Uterus (tissue), 2 donors: ENCODE measurements around the gene EPHA6.

ENCODE experiments used
- CTCF ChIP-seq, 4 experiments: fragments of 200-600 bp in 2 of 4; fragments of 450-650 bp in 2 of 4; sonication (generic) in 2 of 4; IDR thresholded peaks; one replicate each; pipeline ENCODE4 v1.5.1; 2016 to 2019; ENCODE audit warnings: antibody characterized with exemption in 4 of 4, mild to moderate bottlenecking in 2 of 4, moderate library complexity in 1 of 4
- POLR2A ChIP-seq, 2 donors: fragments of 450-650 bp; IDR thresholded peaks; one replicate each; pipeline ENCODE4 v1.6.1; 2016; ENCODE audit warnings: antibody characterized with exemption in 2 of 2, mild to moderate bottlenecking in 1 of 2, moderate library complexity in 1 of 2

- TF ChIP-seq CTCF (IDR thresholded peaks at IDR 0.05) (no peak), POLR2A (IDR thresholded peaks at IDR 0.05) (no peak)
Measured at GRCh38 chr3:97711654-97712053, 897.3 kb downstream of the EPHA6 start.
